DOHH2 (cell line): ENCODE data around the gene MZF1.

Experiments
- H3F3A ChIP-seq: fragments of 200-600 bp; sonication (generic), shearing (Covaris generic); 2 replicates; pipeline ENCODE4 v1.6.0; 2016; ENCODE audit warnings: antibody characterized with exemption, mild to moderate bottlenecking; ENCODE audit not compliant: control insufficient read depth, insufficient read depth
- H3K27ac ChIP-seq: fragments of 200-600 bp; sonication (generic); 2 replicates; pipeline ENCODE4 v1.5.1; 2014; ENCODE audit warnings: low read depth, mild to moderate bottlenecking, low read length, moderate library complexity
- H3K27me3 ChIP-seq: fragments of 200-600 bp; sonication (generic); 2 replicates; pipeline ENCODE4 v1.6.1; 2014; ENCODE audit warnings: mild to moderate bottlenecking, low read length, mixed read lengths; ENCODE audit not compliant: control insufficient read depth
- H3K36me3 ChIP-seq: fragments of 200-600 bp; sonication (generic); 2 replicates; pipeline ENCODE4 v1.6.1; 2014; ENCODE audit warnings: mild to moderate bottlenecking, low read length, moderate library complexity, mixed read lengths; ENCODE audit not compliant: control insufficient read depth
- H3K4me1 ChIP-seq: fragments of 200-600 bp; sonication (generic); 2 replicates; pipeline ENCODE4 v1.6.1; 2014; ENCODE audit warnings: mild to moderate bottlenecking, low read length, mixed read lengths; ENCODE audit not compliant: control insufficient read depth
- H3K4me2 ChIP-seq: fragments of 200-600 bp; sonication (generic); 2 replicates; pipeline ENCODE4 v1.6.0; 2014; ENCODE audit warnings: mild to moderate bottlenecking, low read length, moderate library complexity
- H3K4me3 ChIP-seq: fragments of 200-600 bp; sonication (generic); 2 replicates; pipeline ENCODE4 v1.5.1; 2014; ENCODE audit warnings: mild to moderate bottlenecking, low read length, mixed read lengths
- H3K79me2 ChIP-seq: fragments of 200-600 bp; sonication (generic); 2 replicates; pipeline ENCODE4 v1.6.1; 2014; ENCODE audit warnings: mild to moderate bottlenecking, low read length, mixed read lengths; ENCODE audit not compliant: control insufficient read depth
- H3K9me2 ChIP-seq: fragments of 200-600 bp; sonication (generic); replicated peaks from 2 replicates; pipeline ENCODE4 v1.6.1; 2014; ENCODE audit warnings: mild to moderate bottlenecking, low read length, mixed read lengths; ENCODE audit not compliant: control insufficient read depth
- H3K9me3 ChIP-seq: fragments of 200-600 bp; sonication (generic); 2 replicates; pipeline ENCODE4 v1.6.1; 2014; ENCODE audit warnings: antibody characterized with exemption, low read length, mixed read lengths; ENCODE audit not compliant: control insufficient read depth, insufficient read depth
- H4K20me1 ChIP-seq: fragments of 200-600 bp; sonication (generic); 2 replicates; pipeline ENCODE4 v1.6.0; 2014; ENCODE audit warnings: low read depth, mild to moderate bottlenecking, antibody characterized with exemption, low read length, moderate library complexity; ENCODE audit not compliant: control insufficient read depth, insufficient read depth
- CTCF ChIP-seq: fragments of 200-600 bp; sonication (generic); IDR thresholded peaks from one replicate; pipeline ENCODE4 v1.5.1; 2014; ENCODE audit warnings: antibody characterized with exemption, mild to moderate bottlenecking, low read depth, low read length; ENCODE audit not compliant: poor library complexity, severe bottlenecking
- EZH2phosphoT487 ChIP-seq: fragments of 200-600 bp; sonication (generic); IDR thresholded peaks from 2 replicates; pipeline ENCODE4 v1.6.1; 2017; ENCODE audit warnings: borderline replicate concordance, mild to moderate bottlenecking, antibody characterized with exemption, low read length, moderate library complexity, mixed read lengths

The MZF1 gene

GRCh38 chr19:58563823-58564222, 9.3 kb downstream of the MZF1 start:
- Histone ChIP-seq H3K27me3 (0 out of 2 replicates have a peak, but pooled peaks cover 2% of the 10 kb centered on the region), H3K27ac (peak overlapping the region; percentile 59; the same call in 1 of the 2 replicates), H3F3A (peaks cover 40% of the 10 kb centered on the region), H3K4me3 (peak overlapping the region; percentile 76), H3K9me2 (no peaks in the 10 kb centered on the region), H3K36me3 (peaks cover 6% of the 10 kb centered on the region), H3K79me2 (peaks cover 11% of the 10 kb centered on the region), H3K9me3 (no peaks in the 10 kb centered on the region), H3K4me2 (peak overlapping the region; percentile 97), H3K4me1 (peaks cover 51% of the 10 kb centered on the region), H4K20me1 (no peaks in the 10 kb centered on the region)
- TF ChIP-seq EZH2phosphoT487 (no peak), CTCF (no peak)

GRCh38 chr19:58563034-58563573, 10.0 kb downstream of the MZF1 start:
- Histone ChIP-seq H3K9me3 (no peaks in the 10 kb centered on the region), H3K27me3 (0 out of 2 replicates have a peak, but pooled peaks cover 2% of the 10 kb centered on the region), H3K4me2 (peak overlapping the region; percentile 97), H3K9me2 (no peaks in the 10 kb centered on the region), H3K27ac (peak overlapping the region; percentile 59), H3K36me3 (peaks cover 3% of the 10 kb centered on the region), H4K20me1 (no peaks in the 10 kb centered on the region), H3K4me1 (peaks cover 51% of the 10 kb centered on the region), H3F3A (peaks cover 38% of the 10 kb centered on the region), H3K79me2 (peaks cover 12% of the 10 kb centered on the region), H3K4me3 (peak overlapping the region; percentile 76)
- TF ChIP-seq CTCF (no peak), EZH2phosphoT487 (no peak)

GRCh38 chr19:58562122-58563033, 10.8 kb downstream of the MZF1 start:
- H3K4me2 ChIP-seq, result peak overlapping the region; percentile 97
- peaks cover 37% of the 10 kb centered on the region for H3F3A ChIP-seq
- H3K27ac ChIP-seq, result peak overlapping the region; percentile 59
- 0 out of 2 replicates have a peak, but pooled peaks cover 2% of the 10 kb centered on the region for H3K27me3 ChIP-seq
- H3K79me2 ChIP-seq, result peaks cover 20% of the 10 kb centered on the region
- no peaks in the 10 kb centered on the region for H3K9me3 ChIP-seq
- H3K9me2 ChIP-seq, result no peaks in the 10 kb centered on the region
- no peak for TF ChIP-seq EZH2phosphoT487
- no peak for TF ChIP-seq CTCF
- peak overlapping the region; percentile 76 for H3K4me3 ChIP-seq
- H3K36me3 ChIP-seq, result peaks cover 10% of the 10 kb centered on the region
- H3K4me1 ChIP-seq, result peaks cover 51% of the 10 kb centered on the region
- no peaks in the 10 kb centered on the region for H4K20me1 ChIP-seq
